H9 (cell line): ENCODE measurements around the gene CCL7. TPM values are rescaled to one million over a fixed set of nuclear protein-coding genes. Genes with fewer than 3 reads are reported as not detected.

Source experiments
- DNase-seq: peaks from one replicate; pipeline ENCODE4 v3.0.0-alpha.2; 2017
- H2AFZ ChIP-seq: one replicate; pipeline ENCODE4 v1.6.1; 2013; ENCODE audit warnings: mild to moderate bottlenecking, low read length, control low read depth, moderate library complexity
- H2AK5ac ChIP-seq: 2 replicates; pipeline ENCODE4 v1.6.1; 2013; ENCODE audit warnings: low read length, control low read depth, mixed read lengths; ENCODE audit not compliant: insufficient read length
- H2BK120ac ChIP-seq: one replicate; pipeline ENCODE4 v1.6.1; 2013; ENCODE audit warnings: low read depth, mild to moderate bottlenecking, low read length, control low read depth, inconsistent platforms; ENCODE audit not compliant: poor library complexity, severe bottlenecking
- H2BK12ac ChIP-seq: 2 replicates; pipeline ENCODE4 v1.6.1; 2013; ENCODE audit warnings: low read length, control low read depth, mixed read lengths, low read depth; ENCODE audit not compliant: insufficient read length
- H2BK15ac ChIP-seq: 2 replicates; pipeline ENCODE4 v1.6.1; 2013; ENCODE audit warnings: low read depth, low read length, control low read depth
- H2BK20ac ChIP-seq: one replicate; pipeline ENCODE4 v1.6.1; 2013; ENCODE audit warnings: low read depth, mild to moderate bottlenecking, low read length, control low read depth, inconsistent platforms; ENCODE audit not compliant: poor library complexity, severe bottlenecking
- H2BK5ac ChIP-seq: 2 replicates; pipeline ENCODE4 v1.6.1; 2013; ENCODE audit warnings: low read length, control low read depth, mixed read lengths; ENCODE audit not compliant: insufficient read length
- H3K14ac ChIP-seq: 2 replicates; pipeline ENCODE4 v1.6.1; 2013; ENCODE audit warnings: low read length, control low read depth; ENCODE audit not compliant: insufficient read depth
- H3K18ac ChIP-seq: 2 replicates; pipeline ENCODE4 v1.6.1; 2013; ENCODE audit warnings: low read depth, mild to moderate bottlenecking, mixed read lengths, low read length, control low read depth; ENCODE audit not compliant: insufficient read length
- H3K23ac ChIP-seq: 2 replicates; pipeline ENCODE4 v1.6.1; 2013; ENCODE audit warnings: low read length, control low read depth, mixed read lengths, low read depth; ENCODE audit not compliant: insufficient read length
- H3K23me2 ChIP-seq: 2 replicates; pipeline ENCODE4 v1.6.1; 2013; ENCODE audit warnings: low read depth, mild to moderate bottlenecking, mixed read lengths, low read length, control low read depth; ENCODE audit not compliant: insufficient read length, poor library complexity, severe bottlenecking
- H3K27ac ChIP-seq: 2 replicates; pipeline ENCODE4 v1.5.1; 2013; ENCODE audit warnings: low read length, control low read depth, mixed read lengths, low read depth; ENCODE audit not compliant: insufficient read length
- H3K27me3 ChIP-seq: 2 replicates; pipeline ENCODE4 v1.6.1; 2013; ENCODE audit warnings: low read length, control low read depth, inconsistent platforms; ENCODE audit not compliant: insufficient read depth
- H3K4ac ChIP-seq: 2 replicates; pipeline ENCODE4 v1.6.1; 2013; ENCODE audit warnings: low read depth, mild to moderate bottlenecking, control low read depth, inconsistent platforms, low read length, moderate library complexity
- H3K4me1 ChIP-seq: 2 replicates; pipeline ENCODE4 v1.6.1; 2013; ENCODE audit warnings: low read length, control low read depth, inconsistent platforms; ENCODE audit not compliant: insufficient read depth
- H3K4me2 ChIP-seq: 2 replicates; pipeline ENCODE4 v1.6.1; 2013; ENCODE audit warnings: low read length, control low read depth, mixed read lengths; ENCODE audit not compliant: insufficient read length, insufficient read depth
- H3K56ac ChIP-seq: 2 replicates; pipeline ENCODE4 v1.6.1; 2013; ENCODE audit warnings: low read depth, mild to moderate bottlenecking, mixed read lengths, low read length, control low read depth; ENCODE audit not compliant: insufficient read length
- H3K79me1 ChIP-seq: 2 replicates; pipeline ENCODE4 v1.6.1; 2013; ENCODE audit warnings: low read depth, mild to moderate bottlenecking, moderate library complexity, low read length, control low read depth, inconsistent platforms; ENCODE audit not compliant: insufficient read depth, poor library complexity, severe bottlenecking
- H3K79me2 ChIP-seq: 2 replicates; pipeline ENCODE4 v1.6.1; 2013; ENCODE audit warnings: low read length, control low read depth, inconsistent platforms; ENCODE audit not compliant: insufficient read depth
- H3K9ac ChIP-seq: 2 replicates; pipeline ENCODE4 v1.6.1; 2013; ENCODE audit warnings: low read length, control low read depth, mixed read lengths; ENCODE audit not compliant: insufficient read length; ENCODE audit errors: extremely low read depth
- H3K9me3 ChIP-seq: one replicate; pipeline ENCODE4 v1.6.1; 2013; ENCODE audit warnings: low read depth, low read length, inconsistent platforms; ENCODE audit not compliant: control insufficient read depth
- H3T11ph ChIP-seq: one replicate; pipeline ENCODE4 v1.6.1; 2013; ENCODE audit warnings: mild to moderate bottlenecking, low read length, control low read depth, inconsistent platforms
- H4K20me1 ChIP-seq: one replicate; pipeline ENCODE4 v1.6.1; 2013; ENCODE audit not compliant: control insufficient read depth, insufficient read length, insufficient read depth
- H4K5ac ChIP-seq: 2 replicates; pipeline ENCODE4 v1.6.1; 2013; ENCODE audit warnings: low read depth, mild to moderate bottlenecking, mixed read lengths, low read length, control low read depth; ENCODE audit not compliant: insufficient read length
- H4K8ac ChIP-seq: replicated peaks from 2 replicates; pipeline ENCODE4 v1.6.1; 2013; ENCODE audit warnings: low read length, control low read depth, mixed read lengths, low read depth; ENCODE audit not compliant: insufficient read length
- H4K91ac ChIP-seq: 2 replicates; pipeline ENCODE4 v1.6.1; 2013; ENCODE audit warnings: low read depth, mild to moderate bottlenecking, moderate library complexity, mixed read lengths, low read length, control low read depth; ENCODE audit not compliant: insufficient read length
- H3K27ac Mint-ChIP-seq, 3 experiments: 2 replicates in 2 of 3; 3 replicates in 1 of 3; pipeline ENCODE4 v1.8.0; 2020 to 2021; ENCODE audit warnings: mixed read lengths in 3 of 3, mild to moderate bottlenecking in 1 of 3, moderate library complexity in 1 of 3
- H3K27me3 Mint-ChIP-seq: 2 replicates; pipeline ENCODE4 v1.8.0; 2021; ENCODE audit warnings: low read depth, mild to moderate bottlenecking, moderate library complexity, mixed read lengths
- H3K36me3 Mint-ChIP-seq, 3 experiments: 2 replicates in 2 of 3; 3 replicates in 1 of 3; pipeline ENCODE4 v1.8.0; 2020 to 2021; ENCODE audit warnings: low read depth in 3 of 3, mixed read lengths in 3 of 3; ENCODE audit not compliant: insufficient read depth in 1 of 3
- H3K4me1 Mint-ChIP-seq, 2 experiments: 2 replicates each; pipeline ENCODE4 v1.8.0; 2020; ENCODE audit warnings: mixed read lengths in 2 of 2
- H3K4me3 Mint-ChIP-seq, 2 experiments: 2 replicates in 1 of 2; 3 replicates in 1 of 2; pipeline ENCODE4 v1.8.0; 2020 to 2021; ENCODE audit warnings: mild to moderate bottlenecking in 2 of 2, mixed read lengths in 2 of 2, moderate library complexity in 1 of 2
- H3K9me3 Mint-ChIP-seq, 2 experiments: 2 replicates in 1 of 2; 3 replicates in 1 of 2; pipeline ENCODE4 v1.8.0; 2020; ENCODE audit warnings: mild to moderate bottlenecking in 2 of 2, mixed read lengths in 2 of 2, moderate library complexity in 1 of 2
- CTCF ChIP-seq: fragments of 200-600 bp; sonication (generic); conservative IDR thresholded peaks from 3 replicates; pipeline ENCODE4 v1.8.0; 2021; ENCODE audit warnings: antibody characterized with exemption, mild to moderate bottlenecking
- WGBS: extraction: QIAGEN DNeasy Blood & Tissue Kit; methylation state at CpG from one replicate; pipeline ENCODE4 v1.1.7; 2013; ENCODE audit warnings: missing lambda C conversion rate, low lambda C conversion rate, mixed read lengths; ENCODE audit not compliant: insufficient read length; ENCODE audit errors: extremely low coverage; 5-methylcytosine and 5-hydroxymethylcytosine counted together
- total RNA-seq: library from RNA; stranded (reverse); gene quantifications from 2 replicates; pipeline ENCODE4 v1.2.1, GENCODE V29; 2021

The CCL7 gene
- total RNA-seq, 1 experiment from 2014 or later, result not detected

- Mint-ChIP-seq H3K9me3 (no peaks in the 10 kb centered on the region), H3K27ac (peak overlapping the region in 1 of 3 experiments; percentile 18; a peak in 1 of 7 replicates), H3K4me3 (no peak overlapping the region; a peak in 1 of 5 replicates), H3K27me3 (no peaks in the 10 kb centered on the region; the same call in none of the 2 replicates), H3K4me1 (peaks cover 12 to 14% of the 10 kb centered on the region in 2 experiments), H3K36me3 (no peaks in the 10 kb centered on the region)
- no CpG with 5 or more reads among the region's 8 CpGs for WGBS
- H3K23ac ChIP-seq, result no peak overlapping the region
- no peak overlapping the region for H3K18ac ChIP-seq
- H3K23me2 ChIP-seq, result no peaks in the 10 kb centered on the region
- H3K79me1 ChIP-seq, result no peaks in the 10 kb centered on the region
- H4K8ac ChIP-seq, result no peak overlapping the region
- no peak for TF ChIP-seq CTCF
- H3K9ac ChIP-seq, result no peak overlapping the region
- no peaks in the 10 kb centered on the region for H4K20me1 ChIP-seq
- no peak overlapping the region for H2AFZ ChIP-seq
- no peak overlapping the region for H3K14ac ChIP-seq
- H3K9me3 ChIP-seq, result no peaks in the 10 kb centered on the region
- H3K79me2 ChIP-seq, result no peaks in the 10 kb centered on the region
- DNase-seq, result no peak
- no peak overlapping the region for H2AK5ac ChIP-seq
- no peak overlapping the region for H3T11ph ChIP-seq
- H4K5ac ChIP-seq, result no peak overlapping the region
- no peak overlapping the region for H2BK12ac ChIP-seq
- no peak overlapping the region for H2BK5ac ChIP-seq
- H3K4me2 ChIP-seq, result no peak overlapping the region
- H3K27me3 ChIP-seq, result no peaks in the 10 kb centered on the region
- H4K91ac ChIP-seq, result no peak overlapping the region
- no peak overlapping the region for H3K56ac ChIP-seq
- no peak overlapping the region for H2BK20ac ChIP-seq
- no peak overlapping the region for H2BK120ac ChIP-seq
- H3K27ac ChIP-seq, result no peak overlapping the region
- H3K4ac ChIP-seq, result no peak overlapping the region
- no peaks in the 10 kb centered on the region for H3K4me1 ChIP-seq
- no peak overlapping the region for H2BK15ac ChIP-seq
These were observed 27.2 kb upstream of the CCL7 start for GRCh38 chr17:34242587-34243363.
